Osteoblast (primary cell): ENCODE measurements around the gene ST3GAL2. TPM values are rescaled to one million over a fixed set of nuclear protein-coding genes. Genes with fewer than 3 reads are reported as not detected.
A peak's percentile ranks its signal among the peaks of the same experiment; 100 is the strongest.

Experiments
- DNase-seq: peaks from one replicate; pipeline ENCODE4 v3.0.0; 2011; ENCODE audit warnings: low spot score, mixed read lengths; ENCODE audit not compliant: insufficient read length; ENCODE audit errors: missing footprints
- H2AFZ ChIP-seq: 2 replicates; pipeline ENCODE4 v1.6.0; 2011; ENCODE audit warnings: mild to moderate bottlenecking, low read length
- H3K27ac ChIP-seq: 2 replicates; pipeline ENCODE4 v1.5.1; 2011; ENCODE audit warnings: mild to moderate bottlenecking, low read depth, low read length, moderate library complexity
- H3K27me3 ChIP-seq: 2 replicates; pipeline ENCODE4 v1.6.0; 2012; ENCODE audit warnings: mild to moderate bottlenecking, control low read depth, inconsistent platforms, low read length, moderate library complexity; ENCODE audit not compliant: insufficient read depth
- H3K36me3 ChIP-seq: 2 replicates; pipeline ENCODE4 v1.5.1; 2011; ENCODE audit warnings: mild to moderate bottlenecking, low read length, control low read depth, moderate library complexity; ENCODE audit not compliant: insufficient read depth
- H3K4me1 ChIP-seq: 2 replicates; pipeline ENCODE4 v1.5.1; 2011; ENCODE audit warnings: mild to moderate bottlenecking, low read length, control low read depth, moderate library complexity; ENCODE audit not compliant: insufficient read depth
- H3K4me2 ChIP-seq: 2 replicates; pipeline ENCODE4 v1.6.0; 2011; ENCODE audit warnings: mild to moderate bottlenecking, low read length; ENCODE audit not compliant: insufficient read depth
- H3K4me3 ChIP-seq: fragments of 200-600 bp; sonication (generic); 3 replicates; pipeline ENCODE4 v1.5.1; 2012; ENCODE audit warnings: mild to moderate bottlenecking, low read length, inconsistent platforms; ENCODE audit not compliant: insufficient read depth
- H3K79me2 ChIP-seq: 2 replicates; pipeline ENCODE4 v1.6.0; 2012; ENCODE audit warnings: mild to moderate bottlenecking, low read length, control low read depth, inconsistent platforms; ENCODE audit not compliant: insufficient read depth
- H3K9me3 ChIP-seq: 2 replicates; pipeline ENCODE4 v1.5.1; 2011; ENCODE audit warnings: low read depth, low read length, control low read depth
- H4K20me1 ChIP-seq: 2 replicates; pipeline ENCODE4 v1.6.0; 2012; ENCODE audit warnings: mild to moderate bottlenecking, low read length, control low read depth; ENCODE audit not compliant: insufficient read depth
- CTCF ChIP-seq: IDR thresholded peaks from 2 replicates; pipeline ENCODE4 v1.5.1; 2011; ENCODE audit warnings: mild to moderate bottlenecking, low read depth, low read length, moderate library complexity; ENCODE audit errors: extremely low read depth
- total RNA-seq: library from RNA; depleted of rRNA; stranded (reverse); fragments of >200 nt; gene quantifications from 2 replicates; pipeline ENCODE4 v1.2.3, GENCODE V29; 2012

The ST3GAL2 gene
- total RNA-seq, 1 donor, result 22.4 TPM

GRCh38 chr16:70419384-70420327, 19.2 kb downstream of the ST3GAL2 start:
- Histone ChIP-seq H4K20me1 (peaks cover 50% of the 10 kb centered on the region), H3K79me2 (peaks cover 66% of the 10 kb centered on the region)

GRCh38 chr16:70418993-70419318, 19.9 kb downstream of the ST3GAL2 start:
- peak; percentile 29 for DNase-seq
- H2AFZ ChIP-seq, result no peak overlapping the region
- no peak overlapping the region for H3K4me2 ChIP-seq
- no peak for TF ChIP-seq CTCF
- peaks cover 68% of the 10 kb centered on the region for H3K79me2 ChIP-seq
- H3K27ac ChIP-seq, result no peak overlapping the region
- no peaks in the 10 kb centered on the region for H3K27me3 ChIP-seq
- H3K9me3 ChIP-seq, result no peaks in the 10 kb centered on the region
- peaks cover 5% of the 10 kb centered on the region for H3K4me1 ChIP-seq
- H3K36me3 ChIP-seq, result peaks cover 4% of the 10 kb centered on the region
- no peak overlapping the region for H3K4me3 ChIP-seq
- peaks cover 53% of the 10 kb centered on the region for H4K20me1 ChIP-seq

More at GRCh38 chr16:70419384-70420327, 19.2 kb downstream of the ST3GAL2 start:
- peak; percentile 61 for DNase-seq
- no peak for TF ChIP-seq CTCF
- no peak overlapping the region for H3K4me2 ChIP-seq
- H3K4me3 ChIP-seq, result no peak overlapping the region
- no peak overlapping the region for H2AFZ ChIP-seq
- H3K27ac ChIP-seq, result no peak overlapping the region
- peaks cover 5% of the 10 kb centered on the region for H3K4me1 ChIP-seq
- no peaks in the 10 kb centered on the region for H3K9me3 ChIP-seq
- H3K36me3 ChIP-seq, result peaks cover 4% of the 10 kb centered on the region
- H3K27me3 ChIP-seq, result no peaks in the 10 kb centered on the region

- Histone ChIP-seq H3K9me3 (no peaks in the 10 kb centered on the region), H2AFZ (no peak overlapping the region), H3K27me3 (no peaks in the 10 kb centered on the region), H3K36me3 (peaks cover 4% of the 10 kb centered on the region), H3K4me2 (no peak overlapping the region), H3K4me1 (peaks cover 3% of the 10 kb centered on the region), H3K4me3 (no peak overlapping the region), H3K27ac (no peak overlapping the region), H3K79me2 (peaks cover 68% of the 10 kb centered on the region), H4K20me1 (peaks cover 53% of the 10 kb centered on the region)
- TF ChIP-seq CTCF, result no peak
- peak; percentile 46 for DNase-seq
Observed at GRCh38 chr16:70418274-70418992, 20.5 kb downstream of the ST3GAL2 start.

- peak; percentile 37 for DNase-seq
- H4K20me1 ChIP-seq, result peaks cover 46% of the 10 kb centered on the region
- H2AFZ ChIP-seq, result no peak overlapping the region
- no peaks in the 10 kb centered on the region for H3K27me3 ChIP-seq
- peaks cover 60% of the 10 kb centered on the region for H3K79me2 ChIP-seq
- no peak overlapping the region for H3K4me2 ChIP-seq
- no peak overlapping the region for H3K27ac ChIP-seq
- H3K36me3 ChIP-seq, result peaks cover 4% of the 10 kb centered on the region
- H3K4me3 ChIP-seq, result no peak overlapping the region
- H3K9me3 ChIP-seq, result no peaks in the 10 kb centered on the region
- TF ChIP-seq CTCF, result no peak
- no peaks in the 10 kb centered on the region for H3K4me1 ChIP-seq
Observed at GRCh38 chr16:70417661-70418060, 21.2 kb downstream of the ST3GAL2 start.
